Sigmoid colon (tissue), 7 donors: Measurements from ENCODE around the gene UNC5A. TPM values are rescaled to one million over a fixed set of nuclear protein-coding genes. Genes with fewer than 3 reads are reported as not detected.

Experiments
- DNase-seq: peaks from one replicate; pipeline ENCODE4 v3.0.0-alpha.2; 2019
- H3K27ac ChIP-seq, 4 donors: fragments of 200-600 bp; sonication (generic); one replicate each; pipeline ENCODE4 v1.5.1; 2016 to 2019; ENCODE audit warnings: mild to moderate bottlenecking in 1 of 4
- H3K27me3 ChIP-seq, 3 donors: fragments of 200-600 bp; sonication (generic); one replicate each; pipeline ENCODE4 v1.5.1; 2019; ENCODE audit warnings: mild to moderate bottlenecking in 1 of 3
- H3K36me3 ChIP-seq, 4 donors: fragments of 200-600 bp; sonication (generic); one replicate each; pipeline ENCODE4 v1.5.1; 2016 to 2019
- H3K4me1 ChIP-seq, 4 donors: fragments of 200-600 bp; sonication (generic); one replicate each; pipeline ENCODE4 v1.5.1; 2017 to 2019
- H3K4me3 ChIP-seq, 4 donors: fragments of 200-600 bp; sonication (generic); one replicate each; pipeline ENCODE4 v1.5.1; 2017 to 2019; ENCODE audit warnings: mild to moderate bottlenecking in 2 of 4, moderate library complexity in 1 of 4
- H3K9me3 ChIP-seq, 4 donors: fragments of 200-600 bp in 3 of 4; sonication (generic) in 3 of 4; one replicate each; pipeline versions ENCODE4 v1.5.1 to v1.6.1; 2013 to 2019
- EP300 ChIP-seq, 4 donors: sonication (generic); formaldehyde crosslinking; IDR thresholded peaks; one replicate each; pipeline ENCODE4 v1.6.1; 2017; ENCODE audit warnings: antibody characterized with exemption in 4 of 4
- POLR2A ChIP-seq, 2 donors: fragments of 450-650 bp; IDR thresholded peaks; one replicate each; pipeline ENCODE4 v1.6.1; 2016; ENCODE audit warnings: antibody characterized with exemption in 2 of 2, mild to moderate bottlenecking in 2 of 2, moderate library complexity in 2 of 2
- POLR2AphosphoS5 ChIP-seq, 4 donors: sonication (generic); formaldehyde crosslinking; IDR thresholded peaks; one replicate each; pipeline ENCODE4 v1.6.1; 2017; ENCODE audit warnings: antibody characterized with exemption in 4 of 4
- WGBS, 2 donors: extraction: QIAGEN DNeasy Blood & Tissue Kit; methylation state at CpG; one replicate each; pipeline ENCODE4 v1.1.7; 2013; 5-methylcytosine and 5-hydroxymethylcytosine counted together
- intact Hi-C: fragments of 100-400 bp; cut with DNase I; formaldehyde crosslinking; loops from one replicate; pipeline ENCODE4 v1.15.1; 2023
- polyA plus RNA-seq, 3 donors: library from polyadenylated mRNA; stranded (reverse); fragments of 200-250 nt; gene quantifications; one replicate each; pipeline ENCODE4 v1.2.3, GENCODE V29; 2013
- total RNA-seq, 4 donors: library from RNA; depleted of rRNA; stranded (reverse); fragments of >200 nt; gene quantifications; one replicate each; pipeline ENCODE4 v1.1.0, GENCODE V29; 2016
- TF ChIP-seq, protein P1 (sequence below), 4 experiments: fragments of 450-650 bp in 3 of 4; fragments of 200-600 bp in 1 of 4; IDR thresholded peaks; one replicate each; pipeline ENCODE4 v1.5.1; 2016 to 2019; ENCODE audit warnings: antibody characterized with exemption in 4 of 4, mild to moderate bottlenecking in 3 of 4, moderate library complexity in 2 of 4
- donor health status: healthy with polysubstance abuse.
- donor health status: Bipolar disorder and iron deficiency.
- donor health status: healthy.

UNC5A gene
- total and polyA plus RNA-seq, 7 donors, result 0.34 to 0.60 TPM; not detected in 5

DNA sequence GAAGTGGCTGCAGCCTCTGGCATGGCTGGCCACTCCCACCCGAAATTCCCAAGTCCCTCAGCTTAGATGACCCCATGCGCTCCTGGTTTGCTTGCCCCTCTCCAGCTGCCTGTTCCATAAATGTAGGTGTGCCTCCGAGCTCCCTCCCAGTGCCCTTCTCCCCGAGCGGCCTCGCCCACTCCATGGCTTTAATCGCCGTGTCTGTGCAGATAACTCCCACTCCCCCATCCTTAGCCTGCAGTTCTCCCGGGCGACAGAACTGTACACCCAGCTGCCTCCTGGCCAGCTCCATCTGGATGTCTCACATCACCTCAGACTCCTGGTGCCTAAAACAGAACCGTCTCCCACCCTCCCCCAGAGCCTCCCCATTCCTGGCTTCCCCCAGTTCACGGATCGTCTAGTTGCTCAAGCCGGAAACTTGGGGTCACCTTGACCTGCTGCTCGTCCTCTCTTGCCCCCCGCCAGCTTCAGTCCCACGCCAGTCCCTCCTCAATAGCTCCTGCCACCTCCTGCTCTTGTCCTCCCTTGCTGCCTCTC, 64.7 kb downstream of the UNC5A start:
- H3K9me3 ChIP-seq, result no peaks in the 10 kb centered on the region
- H3K4me3 ChIP-seq, result no peak overlapping the region
- H3K27ac ChIP-seq, result no peak overlapping the region
- no peak for TF ChIP-seq POLR2AphosphoS5 (IDR thresholded peaks at IDR 0.05)
- TF ChIP-seq EP300 (IDR thresholded peaks at IDR 0.05), result no peak
- no peak for TF ChIP-seq POLR2A (IDR thresholded peaks at IDR 0.05)
- TF ChIP-seq, protein P1, sequence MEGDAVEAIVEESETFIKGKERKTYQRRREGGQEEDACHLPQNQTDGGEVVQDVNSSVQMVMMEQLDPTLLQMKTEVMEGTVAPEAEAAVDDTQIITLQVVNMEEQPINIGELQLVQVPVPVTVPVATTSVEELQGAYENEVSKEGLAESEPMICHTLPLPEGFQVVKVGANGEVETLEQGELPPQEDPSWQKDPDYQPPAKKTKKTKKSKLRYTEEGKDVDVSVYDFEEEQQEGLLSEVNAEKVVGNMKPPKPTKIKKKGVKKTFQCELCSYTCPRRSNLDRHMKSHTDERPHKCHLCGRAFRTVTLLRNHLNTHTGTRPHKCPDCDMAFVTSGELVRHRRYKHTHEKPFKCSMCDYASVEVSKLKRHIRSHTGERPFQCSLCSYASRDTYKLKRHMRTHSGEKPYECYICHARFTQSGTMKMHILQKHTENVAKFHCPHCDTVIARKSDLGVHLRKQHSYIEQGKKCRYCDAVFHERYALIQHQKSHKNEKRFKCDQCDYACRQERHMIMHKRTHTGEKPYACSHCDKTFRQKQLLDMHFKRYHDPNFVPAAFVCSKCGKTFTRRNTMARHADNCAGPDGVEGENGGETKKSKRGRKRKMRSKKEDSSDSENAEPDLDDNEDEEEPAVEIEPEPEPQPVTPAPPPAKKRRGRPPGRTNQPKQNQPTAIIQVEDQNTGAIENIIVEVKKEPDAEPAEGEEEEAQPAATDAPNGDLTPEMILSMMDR (IDR thresholded peaks at IDR 0.05), result no peak
- H3K36me3 ChIP-seq, result no peaks in the 10 kb centered on the region
- WGBS, 2 donors, result 34 to 68% methylated on average over 17 of the region's 17 CpGs
- no peaks in the 10 kb centered on the region for H3K4me1 ChIP-seq
- peaks cover 0 to 45% (median 0%) of the 10 kb centered on the region in 3 donors for H3K27me3 ChIP-seq
- no peak for DNase-seq
- intact Hi-C loops, result no loop called here

DNA sequence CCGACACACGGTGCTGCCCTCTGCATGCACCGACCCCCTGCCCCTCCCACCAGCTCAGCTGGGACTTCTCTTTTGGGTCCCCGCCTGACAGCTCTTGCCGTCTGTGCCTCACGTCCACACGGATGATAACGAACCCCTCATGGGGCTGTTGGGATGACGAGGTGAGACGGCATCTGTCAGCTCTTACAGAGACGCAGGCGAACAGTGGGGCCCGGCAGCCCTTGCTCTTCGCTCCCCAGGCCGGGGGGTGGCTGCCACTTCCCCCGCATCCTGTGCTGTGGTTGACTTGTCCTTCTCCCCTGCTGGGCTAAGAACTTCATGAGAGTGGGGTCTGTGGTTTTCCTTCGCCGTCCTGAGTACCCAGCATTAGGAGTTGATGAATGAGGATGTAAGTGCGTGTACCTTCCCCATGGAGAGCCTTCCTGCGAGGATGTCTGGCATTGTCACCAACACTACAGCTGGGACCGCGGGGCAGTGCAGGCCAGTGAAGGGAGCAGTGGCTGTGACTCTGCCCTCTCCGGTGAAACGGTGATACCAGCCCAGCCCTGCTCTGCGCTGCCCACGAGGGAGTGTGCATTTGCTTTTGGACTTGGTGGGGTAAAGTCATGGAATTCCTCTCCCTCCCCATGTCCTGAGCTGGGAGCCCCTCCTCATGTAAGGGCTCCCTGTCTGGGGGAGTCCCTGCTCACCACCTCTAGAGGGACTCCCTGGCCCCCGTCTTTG, 65.6 kb downstream of the UNC5A start:
- TF ChIP-seq, protein P1 (IDR thresholded peaks at IDR 0.05), result no peak
- TF ChIP-seq POLR2AphosphoS5 (IDR thresholded peaks at IDR 0.05) (no peak), POLR2A (IDR thresholded peaks at IDR 0.05) (no peak), EP300 (IDR thresholded peaks at IDR 0.05) (no peak)
- DNase-seq, result no peak
- intact Hi-C loops, result no loop called here
- WGBS, 2 donors, result 34 to 58% methylated on average over 27 of the region's 27 CpGs
- Histone ChIP-seq H3K36me3 (no peaks in the 10 kb centered on the region), H3K4me1 (no peaks in the 10 kb centered on the region), H3K4me3 (no peak overlapping the region), H3K9me3 (no peaks in the 10 kb centered on the region), H3K27ac (no peak overlapping the region), H3K27me3 (peaks cover 0 to 45% (median 0%) of the 10 kb centered on the region in 3 donors)

DNA sequence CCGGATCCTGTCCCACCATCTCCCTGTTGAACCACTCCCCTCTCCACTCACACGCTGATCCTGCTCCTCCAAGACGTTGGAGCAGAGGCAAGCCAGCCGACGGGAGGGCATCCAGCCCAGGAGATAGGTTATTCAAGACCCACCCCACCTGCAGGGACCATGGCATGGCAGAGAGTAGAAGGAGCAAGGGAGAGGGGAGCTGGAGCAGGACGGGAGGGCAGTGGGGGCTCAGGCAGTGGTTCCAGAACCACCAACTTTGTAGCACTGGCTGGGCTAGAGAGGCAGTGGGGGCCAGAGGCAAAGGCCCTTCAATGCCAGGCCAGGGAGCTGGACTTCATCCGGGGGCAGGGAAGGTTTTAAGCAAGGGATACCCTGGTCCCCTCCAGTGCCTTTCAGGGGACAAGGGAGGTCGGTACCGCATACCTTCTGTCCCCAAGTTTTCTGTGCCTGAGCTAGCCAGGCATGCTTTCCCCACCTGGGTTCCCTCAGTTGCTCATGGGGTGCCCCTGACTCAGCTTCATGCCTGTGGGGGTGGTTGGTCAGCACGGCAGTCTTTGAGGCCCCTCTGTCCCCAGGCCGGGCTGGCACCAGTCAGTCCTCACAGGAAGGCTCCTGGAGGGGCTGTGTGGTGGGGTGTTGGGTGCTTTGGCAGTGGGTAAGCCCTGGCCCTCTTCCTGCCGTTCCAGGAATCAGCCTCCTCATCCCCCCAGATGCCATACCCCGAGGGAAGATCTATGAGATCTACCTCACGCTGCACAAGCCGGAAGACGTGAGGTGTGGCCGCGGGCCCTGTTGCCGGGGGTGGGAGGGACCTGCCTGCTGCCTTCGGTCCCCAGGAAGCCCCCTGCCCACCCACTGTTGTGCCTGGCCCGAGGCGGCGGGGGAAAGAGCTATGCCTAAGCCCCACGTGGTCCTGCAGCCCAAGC, 66.4 kb downstream of the UNC5A start:
- intact Hi-C loops, result no loop called here
- Histone ChIP-seq H3K9me3 (no peaks in the 10 kb centered on the region), H3K4me3 (no peak overlapping the region), H3K27ac (no peak overlapping the region), H3K27me3 (peaks cover 0 to 45% (median 0%) of the 10 kb centered on the region in 3 donors), H3K36me3 (no peaks in the 10 kb centered on the region), H3K4me1 (no peaks in the 10 kb centered on the region)
- 69 to 77% methylated on average over 24 of the region's 24 CpGs for WGBS, 2 donors
- DNase-seq, result no peak
- TF ChIP-seq POLR2A (IDR thresholded peaks at IDR 0.05) (no peak), EP300 (IDR thresholded peaks at IDR 0.05) (no peak), POLR2AphosphoS5 (IDR thresholded peaks at IDR 0.05) (no peak)
- TF ChIP-seq, protein P1 (IDR thresholded peaks at IDR 0.05), result no peak

DNA sequence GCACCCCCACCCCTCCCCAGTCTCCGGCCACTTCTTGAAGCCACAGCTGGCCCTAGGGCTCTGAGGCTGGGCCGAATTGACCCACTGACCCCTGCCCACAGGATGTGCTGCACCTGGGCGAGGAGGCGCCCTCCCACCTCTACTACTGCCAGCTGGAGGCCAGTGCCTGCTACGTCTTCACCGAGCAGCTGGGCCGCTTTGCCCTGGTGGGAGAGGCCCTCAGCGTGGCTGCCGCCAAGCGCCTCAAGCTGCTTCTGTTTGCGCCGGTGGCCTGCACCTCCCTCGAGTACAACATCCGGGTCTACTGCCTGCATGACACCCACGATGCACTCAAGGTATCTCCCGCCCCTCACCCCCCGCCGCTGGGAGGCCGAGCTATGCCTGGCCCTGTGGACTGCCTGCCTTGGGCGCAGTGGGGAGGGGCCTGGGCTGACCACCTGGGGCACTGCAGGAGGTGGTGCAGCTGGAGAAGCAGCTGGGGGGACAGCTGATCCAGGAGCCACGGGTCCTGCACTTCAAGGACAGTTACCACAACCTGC, 67.5 kb downstream of the UNC5A start:
- no peak overlapping the region for H3K27ac ChIP-seq
- H3K4me3 ChIP-seq, result no peak overlapping the region
- peaks cover 0 to 45% (median 0%) of the 10 kb centered on the region in 3 donors for H3K27me3 ChIP-seq
- H3K36me3 ChIP-seq, result no peaks in the 10 kb centered on the region
- TF ChIP-seq POLR2AphosphoS5 (IDR thresholded peaks at IDR 0.05) (no peak), POLR2A (IDR thresholded peaks at IDR 0.05) (no peak), EP300 (IDR thresholded peaks at IDR 0.05) (no peak)
- TF ChIP-seq, protein P1 (IDR thresholded peaks at IDR 0.05), result no peak
- no peak for DNase-seq
- H3K9me3 ChIP-seq, result no peaks in the 10 kb centered on the region
- intact Hi-C loops, result no loop called here
- 66 to 76% methylated on average over 21 of the region's 21 CpGs for WGBS, 2 donors
- H3K4me1 ChIP-seq, result no peaks in the 10 kb centered on the region
